ENCODE data around the gene DOCK1.

DNA sequence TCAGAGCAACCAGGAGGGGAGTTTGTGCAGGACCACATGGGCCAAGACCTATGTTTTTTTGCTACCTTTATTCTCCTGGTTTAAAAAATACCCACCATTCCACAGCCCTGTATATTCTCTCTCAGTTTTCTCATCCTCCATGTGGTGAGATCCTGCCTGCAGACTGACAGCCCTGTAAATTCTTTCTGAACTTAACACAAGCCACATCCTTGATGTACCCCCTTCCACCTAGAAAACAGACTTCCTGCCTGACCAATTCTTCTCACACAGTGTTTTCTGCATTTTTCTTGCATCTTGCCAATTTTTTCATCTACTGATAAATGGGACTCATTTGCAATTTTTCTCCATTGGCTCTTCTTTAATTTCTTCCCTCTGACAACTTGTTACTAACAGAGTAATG is 212.8 kb downstream of the DOCK1 start:
- TF ChIP-seq EZH2 (IDR thresholded peaks at IDR 0.05; ENCODE audit: insufficient read depth, poor library complexity, severe bottlenecking) (no peak), EZH2phosphoT487 (IDR thresholded peaks at IDR 0.05; ENCODE audit: insufficient read depth, low read depth) (no peak)
